RWPE2 (cell line): ENCODE data around the gene TMEM169.
"Not testable (repeated sequence)": the region's sequence is repeated elsewhere in the genome, so short reads cannot be mapped to it uniquely, and the experiment has no call there.

Experiments
- ATAC-seq: fragments of 200-7000 bp; cut with Tn5 transposase; 3 replicates; pipeline ENCODE4 v1.9.1; 2021; ENCODE audit warnings: low read depth
- DNase-seq: peaks from one replicate; pipeline ENCODE4 v3.0.0-alpha.2; 2020; ENCODE audit warnings: low spot score
- H3K27ac ChIP-seq: fragments of 450-650 bp; 2 replicates; pipeline ENCODE4 v1.5.1; 2017; ENCODE audit warnings: mild to moderate bottlenecking; ENCODE audit not compliant: poor library complexity, severe bottlenecking
- H3K27me3 ChIP-seq: fragments of 250-450 bp; sonication (Bioruptor Pico); 2 replicates; pipeline ENCODE4 v1.5.1; 2021; ENCODE audit warnings: mild to moderate bottlenecking, moderate library complexity; ENCODE audit not compliant: insufficient read depth, poor library complexity, severe bottlenecking
- H3K36me3 ChIP-seq: fragments of 250-450 bp; sonication (Bioruptor Pico); 2 replicates; pipeline ENCODE4 v1.5.1; 2020; ENCODE audit warnings: low read depth, mild to moderate bottlenecking, moderate library complexity
- H3K4me1 ChIP-seq: fragments of 250-450 bp; sonication (Bioruptor Pico); 2 replicates; pipeline ENCODE4 v1.5.1; 2021; ENCODE audit warnings: mild to moderate bottlenecking, moderate library complexity; ENCODE audit not compliant: insufficient read depth, poor library complexity, severe bottlenecking
- H3K4me3 ChIP-seq: fragments of 250-450 bp; sonication (Bioruptor Pico); 2 replicates; pipeline ENCODE4 v1.5.1; 2021; ENCODE audit warnings: mild to moderate bottlenecking, moderate library complexity; ENCODE audit not compliant: severe bottlenecking
- H3K9me3 ChIP-seq: fragments of 250-450 bp; sonication (Bioruptor Pico); 2 replicates; pipeline ENCODE4 v1.5.1; 2021; ENCODE audit warnings: mild to moderate bottlenecking, moderate library complexity; ENCODE audit not compliant: severe bottlenecking
- CTCF ChIP-seq: fragments of 450-650 bp; IDR thresholded peaks from one replicate; pipeline ENCODE4 v1.5.1; 2017; ENCODE audit warnings: mild to moderate bottlenecking, moderate library complexity; ENCODE audit not compliant: poor library complexity, severe bottlenecking

TMEM169 gene

GRCh38 chr2:216134958-216135541, 53.3 kb downstream of the TMEM169 start:
- Histone ChIP-seq H3K27ac (no peak overlapping the region), H3K36me3 (peaks cover 96% of the 10 kb centered on the region), H3K9me3 (no peaks in the 10 kb centered on the region), H3K27me3 (no peaks in the 10 kb centered on the region), H3K4me3 (no peak overlapping the region), H3K4me1 (no peaks in the 10 kb centered on the region)
- DNase-seq (no peak), ATAC-seq (no peak)
- no peak for TF ChIP-seq CTCF

GRCh38 chr2:216139884-216140283, 58.2 kb downstream of the TMEM169 start:
- Histone ChIP-seq H3K4me3 (no peak overlapping the region), H3K27ac (no peak overlapping the region), H3K9me3 (no peaks in the 10 kb centered on the region), H3K27me3 (no peaks in the 10 kb centered on the region), H3K36me3 (peaks cover 95% of the 10 kb centered on the region), H3K4me1 (no peaks in the 10 kb centered on the region)
- DNase-seq (no peak), ATAC-seq (no peak; the same call in 2 of the 3 replicates)
- TF ChIP-seq CTCF, result peak; percentile 25

- DNase-seq, H3K4me1 ChIP-seq, H3K9me3 ChIP-seq, ATAC-seq, H3K27me3 ChIP-seq, H3K4me3 ChIP-seq, H3K27ac ChIP-seq: not testable (repeated sequence)
- H3K36me3 ChIP-seq, result peaks cover 99% of the 10 kb centered on the region
Measured at GRCh38 chr2:216141516-216141915, 59.8 kb downstream of the TMEM169 start.

GRCh38 chr2:216142540-216142939, 60.8 kb downstream of the TMEM169 start:
- no peak for TF ChIP-seq CTCF
- 0 out of 3 replicates have a peak, but pooled peaks have one; percentile 29 for ATAC-seq
- Histone ChIP-seq H3K27me3 (no peaks in the 10 kb centered on the region), H3K4me1 (no peaks in the 10 kb centered on the region), H3K36me3 (peaks cover 99% of the 10 kb centered on the region), H3K27ac (no peak overlapping the region), H3K9me3 (no peaks in the 10 kb centered on the region), H3K4me3 (no peak overlapping the region)
- DNase-seq, result no peak

DNA sequence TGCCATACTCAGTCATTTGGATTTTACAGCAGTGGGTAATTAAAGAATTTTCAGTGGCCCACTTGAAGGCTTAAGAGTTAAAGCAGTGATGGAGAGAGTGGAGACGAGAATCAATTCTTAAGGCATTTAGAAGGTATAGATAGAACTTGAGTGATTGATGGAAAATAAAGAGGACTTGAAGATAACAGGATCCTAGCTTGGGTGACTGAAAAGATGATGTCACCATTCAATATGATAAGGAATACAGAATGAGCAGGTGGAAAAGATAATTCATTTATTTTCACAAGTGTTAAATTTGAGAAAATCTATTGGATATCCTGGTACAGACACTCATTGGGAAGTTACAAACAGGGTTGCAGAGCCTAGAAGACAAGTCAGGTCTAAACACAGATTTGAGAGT, 62.7 kb downstream of the TMEM169 start:
- H3K36me3 ChIP-seq, result peaks cover 99% of the 10 kb centered on the region
- H3K27ac ChIP-seq, result no peak overlapping the region
- peaks cover 12% of the 10 kb centered on the region for H3K4me1 ChIP-seq
- no peak overlapping the region for H3K4me3 ChIP-seq
- ATAC-seq (no peak), DNase-seq (no peak)
- TF ChIP-seq CTCF, result no peak
- H3K9me3 ChIP-seq, result no peaks in the 10 kb centered on the region
- no peaks in the 10 kb centered on the region for H3K27me3 ChIP-seq
